Trophoblast cell (in vitro differentiated cells and primary cell): ENCODE measurements around the gene RPS21.

Experiments
- DNase-seq, 2 donors: peaks; one replicate each; pipeline ENCODE4 v3.0.0-alpha.2; 2016
- H2AFZ ChIP-seq: 2 replicates; pipeline ENCODE4 v1.6.1; 2013; ENCODE audit warnings: low read length, moderate library complexity, mild to moderate bottlenecking; ENCODE audit not compliant: insufficient read depth, poor library complexity
- H2AK5ac ChIP-seq: 2 replicates; pipeline ENCODE4 v1.6.1; 2013; ENCODE audit warnings: mild to moderate bottlenecking, low read length
- H2BK120ac ChIP-seq: 2 replicates; pipeline ENCODE4 v1.6.1; 2013; ENCODE audit warnings: low read length, mild to moderate bottlenecking, moderate library complexity; ENCODE audit not compliant: insufficient read depth, poor library complexity
- H2BK12ac ChIP-seq: 2 replicates; pipeline ENCODE4 v1.6.1; 2013; ENCODE audit warnings: mild to moderate bottlenecking, low read length, moderate library complexity
- H2BK5ac ChIP-seq: 2 replicates; pipeline ENCODE4 v1.6.1; 2013; ENCODE audit warnings: low read length, low read depth, moderate library complexity, mild to moderate bottlenecking; ENCODE audit not compliant: poor library complexity
- H3K14ac ChIP-seq: 2 replicates; pipeline ENCODE4 v1.6.1; 2013; ENCODE audit warnings: mild to moderate bottlenecking, low read length
- H3K18ac ChIP-seq: 2 replicates; pipeline ENCODE4 v1.6.1; 2013; ENCODE audit warnings: mild to moderate bottlenecking, low read length
- H3K23ac ChIP-seq: 2 replicates; pipeline ENCODE4 v1.6.1; 2013; ENCODE audit warnings: low read length
- H3K27ac ChIP-seq: 2 replicates; pipeline ENCODE4 v1.5.1; 2013; ENCODE audit warnings: low read depth, mild to moderate bottlenecking, inconsistent platforms, low read length, moderate library complexity
- H3K27me3 ChIP-seq: 2 replicates; pipeline ENCODE4 v1.6.1; 2013; ENCODE audit warnings: inconsistent platforms, mild to moderate bottlenecking, low read length, moderate library complexity; ENCODE audit not compliant: insufficient read depth
- H3K36me3 ChIP-seq, 2 experiments: 1 replicate in 1 of 2; 2 replicates in 1 of 2; pipeline ENCODE4 v1.6.1; 2013; ENCODE audit warnings: low read length in 2 of 2, mild to moderate bottlenecking in 2 of 2, moderate library complexity in 1 of 2; ENCODE audit not compliant: insufficient read depth in 2 of 2, control insufficient read depth in 1 of 2
- H3K4ac ChIP-seq: 2 replicates; pipeline ENCODE4 v1.6.1; 2013; ENCODE audit warnings: low read depth, mild to moderate bottlenecking, low read length, moderate library complexity
- H3K4me1 ChIP-seq, 2 experiments: 1 replicate in 1 of 2; 2 replicates in 1 of 2; pipeline ENCODE4 v1.6.1; 2013; ENCODE audit warnings: low read length in 2 of 2, mild to moderate bottlenecking in 2 of 2, moderate library complexity in 1 of 2; ENCODE audit not compliant: insufficient read depth in 2 of 2, control insufficient read depth in 1 of 2
- H3K4me2 ChIP-seq: 2 replicates; pipeline ENCODE4 v1.6.1; 2013; ENCODE audit warnings: inconsistent platforms, mild to moderate bottlenecking, low read length, moderate library complexity
- H3K4me3 ChIP-seq: 2 replicates; pipeline ENCODE4 v1.5.1; 2013; ENCODE audit warnings: mild to moderate bottlenecking, low read depth, low read length, inconsistent platforms
- H3K79me1 ChIP-seq: one replicate; pipeline ENCODE4 v1.6.1; 2013; ENCODE audit warnings: low read length
- H3K79me2 ChIP-seq: 2 replicates; pipeline ENCODE4 v1.6.1; 2013; ENCODE audit warnings: low read length, mild to moderate bottlenecking; ENCODE audit not compliant: control insufficient read depth, insufficient read depth, poor library complexity
- H3K9ac ChIP-seq: 2 replicates; pipeline ENCODE4 v1.6.1; 2013; ENCODE audit warnings: mild to moderate bottlenecking, low read length
- H3K9me3 ChIP-seq: 2 replicates; pipeline ENCODE4 v1.6.1; 2013; ENCODE audit warnings: low read depth, mild to moderate bottlenecking, control low read depth, inconsistent platforms, low read length; ENCODE audit not compliant: insufficient read depth
- H4K12ac ChIP-seq: 2 replicates; pipeline ENCODE4 v1.6.1; 2013; ENCODE audit warnings: low read depth, mild to moderate bottlenecking, low read length, moderate library complexity
- H4K8ac ChIP-seq: 2 replicates; pipeline ENCODE4 v1.6.1; 2013; ENCODE audit warnings: low read depth, mild to moderate bottlenecking, low read length, moderate library complexity
- H4K91ac ChIP-seq: one replicate; pipeline ENCODE4 v1.6.1; 2013; ENCODE audit warnings: low read depth, mild to moderate bottlenecking, low read length, moderate library complexity
- WGBS: extraction: QIAGEN DNeasy Blood & Tissue Kit; methylation state at CpG from one replicate; pipeline ENCODE4 v1.1.7; 2013; ENCODE audit warnings: missing lambda C conversion rate; ENCODE audit not compliant: insufficient read length, insufficient coverage; ENCODE audit errors: extremely low coverage; 5-methylcytosine and 5-hydroxymethylcytosine counted together

RPS21 gene

GRCh38 chr20:62437927-62438326, 51.0 kb downstream of the RPS21 start:
- no peaks in the 10 kb centered on the region for H3K4me1 ChIP-seq
- no peak overlapping the region for H2BK5ac ChIP-seq
- no peaks in the 10 kb centered on the region for H3K79me2 ChIP-seq
- H3K27me3 ChIP-seq: no peaks in the 10 kb centered on the region
- H2AFZ ChIP-seq: no peak overlapping the region
- no peaks in the 10 kb centered on the region for H3K79me1 ChIP-seq
- H3K4ac ChIP-seq: no peak overlapping the region
- H3K14ac ChIP-seq: no peak overlapping the region
- no peak overlapping the region for H3K4me2 ChIP-seq
- no peaks in the 10 kb centered on the region for H3K36me3 ChIP-seq
- H2BK12ac ChIP-seq: no peak overlapping the region
- DNase-seq: no peak
- no peak overlapping the region for H3K4me3 ChIP-seq
- no CpG with 5 or more reads among the region's 24 CpGs for WGBS
- no peak overlapping the region for H4K91ac ChIP-seq
- H3K23ac ChIP-seq: no peak overlapping the region
- no peak overlapping the region for H2BK120ac ChIP-seq
- H4K12ac ChIP-seq: no peak overlapping the region
- no peak overlapping the region for H3K18ac ChIP-seq
- H3K27ac ChIP-seq: no peak overlapping the region
- H3K9ac ChIP-seq: no peak overlapping the region
- no peak overlapping the region for H2AK5ac ChIP-seq
- no peak overlapping the region for H4K8ac ChIP-seq
- H3K9me3 ChIP-seq: no peaks in the 10 kb centered on the region
